AG04449 (cell line): ENCODE data around the gene PSG3.
"Not testable (repeated sequence)": the region's sequence is repeated elsewhere in the genome, so short reads cannot be mapped to it uniquely, and the experiment has no call there.

ENCODE experiments used
- CTCF ChIA-PET: fragments of 350-600 bp; formaldehyde crosslinking; extraction: SDS; loops from one replicate; lab custom pipeline; 2021; ENCODE audit warnings: antibody characterized with exemption; lab: Yijun Ruan, JAX
- POLR2A ChIA-PET: fragments of 400-600, 350-600 bp; formaldehyde crosslinking; extraction: SDS; loops from one replicate; lab custom pipeline; 2020; ENCODE audit warnings: antibody characterized with exemption, inconsistent platforms; lab: Yijun Ruan, JAX
- DNase-seq: peaks from one replicate; pipeline ENCODE4 v3.0.0-alpha.2; 2010; ENCODE audit warnings: low read depth, low spot score
- H3K4me3 ChIP-seq: 2 replicates; pipeline ENCODE4 v1.5.1; 2011; ENCODE audit warnings: low read depth, mild to moderate bottlenecking, control low read depth, low read length
- CTCF ChIP-seq: IDR thresholded peaks from one replicate; pipeline ENCODE4 v1.5.1; 2011; ENCODE audit warnings: mild to moderate bottlenecking, moderate library complexity, low read length, control low read depth, inconsistent platforms; ENCODE audit not compliant: insufficient read depth; ENCODE audit errors: missing control alignments

Gene PSG3

GRCh38 chr19:42740381-42740780, at the start of gene PSG3:
Gene PSG3, minus strand, starts transcription at chr19:42740481. Its CDS starts 97 bp downstream, at chr19:42740384.
- CTCF ChIA-PET = interaction anchor here (1.9 kb wide), 1 partner anchor 47 kb away, joined by 6 read pairs; no protein-coding TSS in a partner anchor
- POLR2A ChIA-PET, DNase-seq, H3K4me3 ChIP-seq: not testable (repeated sequence)

GRCh38 chr19:42788766-42789165, 48.5 kb upstream of the PSG3 start:
- DNase-seq, POLR2A ChIA-PET, H3K4me3 ChIP-seq: not testable (repeated sequence)
- CTCF ChIA-PET = interaction anchor here (1.2 kb wide), 3 partner anchors 11 to 105 kb away, joined by 3 to 5 read pairs (median 3); no protein-coding TSS in a partner anchor

DNA sequence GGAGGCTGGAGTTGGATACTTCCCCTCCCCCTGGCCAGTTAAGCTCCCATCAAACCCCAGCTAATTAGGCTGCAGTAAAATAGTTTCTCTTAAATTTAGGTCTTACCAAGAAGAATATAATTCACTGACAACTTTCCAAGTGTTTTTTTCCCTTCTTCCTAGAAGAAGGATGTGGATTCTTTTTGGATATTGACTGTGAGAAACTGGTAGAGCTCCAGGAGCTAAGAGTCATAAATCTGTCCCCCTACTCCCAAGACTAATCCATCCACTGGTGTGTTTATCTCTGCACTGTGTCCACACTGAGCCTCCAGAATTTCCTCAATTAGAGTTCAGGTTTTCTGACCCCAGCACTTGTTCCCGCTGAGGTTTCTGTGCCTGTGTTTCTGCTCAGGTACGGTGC, 47.5 kb upstream of the PSG3 start:
- DNase-seq, POLR2A ChIA-PET, H3K4me3 ChIP-seq: not testable (repeated sequence)
- CTCF ChIA-PET = interaction anchor here (1.2 kb wide), 3 partner anchors 10 to 103 kb away, joined by 3 to 5 read pairs (median 3); no protein-coding TSS in a partner anchor

DNA sequence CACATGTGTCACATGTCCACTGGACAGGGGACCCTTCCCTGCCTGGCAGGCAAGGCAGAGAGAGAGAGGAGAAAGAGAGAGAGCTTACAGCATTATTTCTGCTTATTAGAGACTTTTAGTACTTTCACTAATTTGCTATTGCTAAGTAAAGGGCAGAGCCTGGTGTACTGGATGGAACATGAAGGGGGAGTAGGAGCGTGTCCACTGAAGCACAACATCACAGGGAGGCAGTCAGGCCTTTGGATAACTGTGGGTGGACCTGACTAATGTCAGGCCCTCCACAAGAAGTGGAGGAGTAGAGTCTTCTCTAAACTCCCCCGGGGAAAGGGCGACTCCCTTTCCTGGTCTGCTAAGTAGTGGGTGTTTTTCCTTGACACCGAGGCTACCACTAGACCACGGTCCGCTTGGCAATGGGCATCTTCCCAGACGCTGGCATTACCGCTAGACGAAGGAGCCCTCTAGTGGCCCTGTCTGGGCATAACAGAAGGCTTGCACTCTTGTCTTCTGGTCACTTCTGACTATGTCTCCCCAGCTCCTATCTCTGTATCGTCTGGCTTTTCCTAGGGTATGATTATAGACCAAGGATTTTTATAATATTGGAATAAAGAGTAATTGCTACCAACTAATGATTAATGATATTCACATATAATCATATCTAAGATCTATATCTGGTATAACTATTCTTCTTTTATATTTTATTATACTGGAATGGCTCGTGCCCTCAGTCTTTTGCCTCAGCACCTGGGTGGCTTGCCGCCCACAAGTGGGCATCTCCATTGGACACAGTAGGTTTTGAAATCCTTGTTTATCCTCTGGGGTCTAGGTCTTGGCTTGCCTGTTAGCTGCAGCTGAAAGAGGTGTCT, 36.7 kb upstream of the PSG3 start:
- POLR2A ChIA-PET, DNase-seq, H3K4me3 ChIP-seq: not testable (repeated sequence)
- CTCF ChIA-PET = interaction anchor here (0.7 to 6.5 kb wide), 8 partner anchors 10 to 95 kb away, joined by 3 to 57 read pairs (median 5); no protein-coding TSS in a partner anchor
- peak; percentile 71 for TF ChIP-seq CTCF

DNA sequence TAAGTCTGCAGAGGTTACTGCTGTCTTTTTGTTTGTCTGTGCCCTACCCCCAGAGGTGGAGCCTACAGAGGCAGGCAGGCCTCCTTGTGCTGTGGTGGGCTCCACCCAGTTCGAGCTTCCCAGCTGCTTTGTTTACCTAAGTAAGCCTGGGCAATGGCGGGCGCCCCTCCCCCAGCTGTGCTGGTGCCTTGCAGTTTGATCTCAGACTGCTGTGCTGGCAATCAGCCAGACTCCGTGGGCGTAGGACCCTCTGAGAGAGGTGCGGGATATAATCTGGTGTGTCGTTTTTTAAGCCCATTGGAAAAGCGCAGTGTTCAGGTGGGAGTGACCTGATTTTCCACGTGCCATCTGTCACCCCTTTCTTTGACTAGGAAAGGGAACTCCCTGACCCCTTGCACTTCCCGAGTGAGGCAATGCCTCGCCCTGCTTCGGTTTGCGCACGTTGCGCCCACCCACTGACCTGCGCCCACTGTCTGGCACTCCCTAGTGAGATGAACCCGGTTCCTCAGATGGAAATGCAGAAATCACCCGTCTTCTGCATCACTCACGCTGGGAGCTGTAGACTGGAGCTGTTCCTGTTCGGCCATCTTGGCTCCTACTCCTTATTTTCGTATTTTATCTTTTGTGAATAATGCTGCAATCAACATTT, 34.4 kb upstream of the PSG3 start:
- H3K4me3 ChIP-seq, DNase-seq, POLR2A ChIA-PET: not testable (repeated sequence)
- CTCF ChIA-PET = interaction anchor here (1.1 to 6.5 kb wide), 6 partner anchors 8 to 208 kb away, joined by 3 to 57 read pairs (median 4); no protein-coding TSS in a partner anchor

DNA sequence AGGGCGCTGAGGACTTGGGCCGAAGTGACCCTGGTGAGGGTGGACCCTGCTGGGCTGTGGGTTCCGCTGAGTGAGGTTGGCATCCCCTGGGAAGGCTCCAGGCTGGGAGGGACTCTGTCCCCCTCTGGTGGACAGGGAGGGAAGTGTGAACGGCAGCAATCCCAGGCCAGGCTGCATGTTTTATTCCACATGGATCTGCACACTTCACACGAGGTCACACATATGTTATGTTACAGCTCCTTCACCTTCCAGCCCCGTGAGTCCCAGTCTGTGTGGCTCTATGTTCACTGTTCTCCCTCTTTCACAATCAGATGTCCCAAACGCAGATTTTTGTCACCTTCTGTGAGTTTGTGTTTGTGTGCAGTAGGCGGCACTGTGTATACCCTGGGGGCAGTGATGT, 27.0 kb upstream of the PSG3 start:
- DNase-seq, POLR2A ChIA-PET, H3K4me3 ChIP-seq: not testable (repeated sequence)
- CTCF ChIA-PET = interaction anchor here (1.0 to 3.5 kb wide), 5 partner anchors 10 to 133 kb away, joined by 3 to 21 read pairs (median 4); no protein-coding TSS in a partner anchor

DNA sequence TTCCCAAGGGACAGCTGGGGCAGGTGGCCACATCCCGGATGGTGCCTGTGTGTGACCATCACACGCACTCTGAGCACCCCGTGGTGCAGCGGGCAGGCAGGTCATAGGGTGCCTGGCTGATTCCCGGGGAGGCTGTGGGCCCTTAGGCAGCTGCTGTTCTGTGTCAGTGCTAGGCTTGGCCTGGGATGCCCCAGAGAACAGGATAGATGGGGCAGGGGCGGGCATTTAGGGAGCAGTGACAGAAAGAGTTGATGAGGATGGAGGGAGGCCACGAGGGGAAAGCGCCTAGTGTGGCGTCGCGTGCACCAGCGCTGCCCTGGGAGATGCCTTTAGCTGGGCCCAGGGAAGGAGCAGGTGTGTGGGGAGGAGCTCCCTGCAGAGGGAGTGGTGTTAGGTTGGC, 26.6 kb upstream of the PSG3 start:
- H3K4me3 ChIP-seq, POLR2A ChIA-PET: not testable (repeated sequence)
- CTCF ChIA-PET = interaction anchor here (0.8 to 3.5 kb wide), 6 partner anchors 8 to 132 kb away, joined by 3 to 21 read pairs (median 4); no protein-coding TSS in a partner anchor

GRCh38 chr19:42764836-42765235, 24.6 kb upstream of the PSG3 start:
- ChIA-PET CTCF (interaction anchor here (3.5 kb wide), 1 partner anchor 71 kb away, joined by 21 read pairs; no protein-coding TSS in a partner anchor), POLR2A (no interaction called here)
- no peak for TF ChIP-seq CTCF
- DNase-seq = no peak
- H3K4me3 ChIP-seq = no peak overlapping the region

More for the DNA sequence above, 26.6 kb upstream of the PSG3 start:
- DNase-seq = not testable (repeated sequence)

- CTCF ChIA-PET = interaction anchor here (0.7 to 1.6 kb wide), 6 partner anchors 12 to 324 kb away, joined by 3 to 4 read pairs (median 4); no protein-coding TSS in a partner anchor
- DNase-seq = no peak
- no peak for TF ChIP-seq CTCF
- POLR2A ChIA-PET = no interaction called here
- no peak overlapping the region for H3K4me3 ChIP-seq
Measured at GRCh38 chr19:42762789-42763188, 22.5 kb upstream of the PSG3 start.

- H3K4me3 ChIP-seq, DNase-seq, POLR2A ChIA-PET: not testable (repeated sequence)
- CTCF ChIA-PET = interaction anchor here (1.0 to 1.6 kb wide), 2 partner anchors 15 to 67 kb away, joined by 4 read pairs; no protein-coding TSS in a partner anchor
Measured at GRCh38 chr19:42761924-42762295, 21.6 kb upstream of the PSG3 start.

DNA sequence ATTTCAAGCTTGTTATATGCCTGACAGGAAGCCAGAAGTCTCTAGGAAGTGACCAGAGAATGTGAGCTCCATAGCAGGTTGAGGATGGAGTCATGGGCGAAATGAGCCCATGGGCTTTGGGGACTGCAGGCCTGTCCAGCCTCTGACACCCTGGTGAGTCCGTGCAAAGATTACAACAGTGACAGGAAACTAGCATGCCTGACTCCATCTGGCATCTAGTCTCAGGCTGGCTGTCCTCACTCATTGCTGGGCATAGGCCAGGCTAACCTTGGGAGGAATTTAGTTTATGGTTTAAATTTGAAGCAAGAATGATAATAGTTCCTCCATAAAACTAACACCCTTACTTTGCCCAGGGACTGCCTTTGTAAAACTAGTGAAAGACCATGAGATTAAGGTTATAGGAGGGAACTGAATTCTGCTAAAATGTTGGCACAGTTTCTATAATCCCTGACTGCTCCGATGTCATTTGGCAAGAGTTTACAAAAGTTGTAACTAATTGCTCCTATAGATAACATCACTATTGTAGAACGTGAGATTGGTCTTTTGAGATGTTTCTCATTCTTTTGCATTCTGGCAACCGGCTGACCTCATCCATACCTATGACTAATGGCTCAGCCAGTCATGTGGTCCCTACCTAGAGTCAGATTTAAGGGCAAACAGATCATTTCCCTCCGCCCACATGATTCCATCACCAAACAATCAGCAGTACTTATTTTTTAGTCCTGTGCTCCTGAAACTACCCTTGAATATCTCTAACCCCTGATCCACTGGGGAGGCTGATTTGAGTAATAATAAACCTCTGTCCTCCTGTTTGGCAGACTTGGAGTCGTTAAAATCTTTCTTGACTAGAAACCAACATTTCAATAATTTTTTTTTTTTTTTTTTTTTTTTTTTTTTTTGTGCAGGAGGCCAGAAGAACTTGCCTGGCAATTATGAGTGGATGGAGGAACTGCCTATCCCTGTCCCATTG, 21.0 kb upstream of the PSG3 start:
- CTCF ChIA-PET = interaction anchor here (1.3 to 1.6 kb wide), 2 partner anchors 67 to 126 kb away, joined by 3 to 4 read pairs; no protein-coding TSS in a partner anchor
- POLR2A ChIA-PET = not testable (repeated sequence)

More for the DNA sequence above, 21.0 kb upstream of the PSG3 start:
- peak; percentile 90 for DNase-seq
- H3K4me3 ChIP-seq = not testable (repeated sequence)
